BLaER1 (cell line): ENCODE results near the gene HMX1.

Experiments used
- H3K27ac ChIP-seq: shearing (Covaris generic); formaldehyde crosslinking; 2 replicates; pipeline ENCODE4 v1.8.1; 2022
- H3K27me3 ChIP-seq: shearing (Covaris generic); formaldehyde crosslinking; 2 replicates; pipeline ENCODE4 v1.8.1; 2022
- H3K36me3 ChIP-seq: shearing (Covaris generic); formaldehyde crosslinking; 2 replicates; pipeline ENCODE4 v1.8.1; 2022
- H3K4me1 ChIP-seq: shearing (Covaris generic); formaldehyde crosslinking; 2 replicates; pipeline ENCODE4 v1.8.1; 2022
- H3K4me2 ChIP-seq: shearing (Covaris generic); formaldehyde crosslinking; 2 replicates; pipeline ENCODE4 v1.8.1; 2022
- H3K4me3 ChIP-seq: shearing (Covaris generic); formaldehyde crosslinking; 2 replicates; pipeline ENCODE4 v1.8.1; 2022
- H3K9ac ChIP-seq: shearing (Covaris generic); formaldehyde crosslinking; 2 replicates; pipeline ENCODE4 v1.8.1; 2022
- H3K9me3 ChIP-seq: shearing (Covaris generic); formaldehyde crosslinking; 2 replicates; pipeline ENCODE4 v1.8.1; 2022
- H4K20me1 ChIP-seq: shearing (Covaris generic); formaldehyde crosslinking; 2 replicates; pipeline ENCODE4 v1.8.1; 2022
- Cebpa-rat ChIP-seq: shearing (Covaris generic); IDR thresholded peaks from 2 replicates; pipeline ENCODE4 v1.8.1; 2022

HMX1 gene

DNA sequence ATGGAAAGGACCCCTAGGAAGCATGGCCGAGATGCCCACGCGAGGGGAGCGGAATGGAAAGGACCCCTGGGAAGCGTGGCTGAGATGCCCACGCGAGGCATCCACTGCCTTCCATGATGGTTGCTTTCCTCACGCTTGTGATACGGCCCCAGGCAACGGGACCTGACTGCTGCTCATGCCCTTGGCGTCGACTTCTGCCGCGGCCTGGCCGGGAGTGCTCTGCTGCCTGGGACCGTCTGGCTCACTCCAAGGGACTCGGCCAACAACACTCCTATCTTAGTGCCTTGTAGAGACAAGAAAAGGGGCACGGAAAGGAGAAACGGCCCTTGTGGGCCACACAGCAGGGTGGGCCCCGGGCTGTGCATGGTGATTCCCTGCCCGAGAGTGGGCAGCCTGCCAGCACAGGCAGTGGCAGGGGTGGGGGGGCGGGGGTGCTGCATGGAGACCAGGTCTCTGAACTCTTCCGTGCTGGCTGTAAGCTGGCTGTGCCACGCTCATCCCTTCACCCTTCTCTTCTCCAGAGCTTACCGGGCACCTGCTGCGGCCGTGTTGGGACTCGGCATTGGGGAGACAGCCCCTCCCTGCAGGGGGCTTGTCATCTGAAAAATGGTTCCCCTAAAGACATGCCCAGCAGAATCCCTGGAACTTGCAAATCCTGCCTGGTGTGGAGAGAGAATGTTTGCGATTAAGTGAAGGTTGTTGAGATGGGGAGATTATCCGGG is 38.6 kb upstream of the HMX1 start:
- no peak overlapping the region for H3K4me2 ChIP-seq
- H3K9me3 ChIP-seq, result no peaks in the 10 kb centered on the region
- no peak for TF ChIP-seq Cebpa-rat
- no peaks in the 10 kb centered on the region for H3K36me3 ChIP-seq
- peaks cover 39% of the 10 kb centered on the region for H3K4me1 ChIP-seq
- no peaks in the 10 kb centered on the region for H3K27me3 ChIP-seq
- H3K27ac ChIP-seq, result no peak overlapping the region
- H4K20me1 ChIP-seq, result no peaks in the 10 kb centered on the region
- no peak overlapping the region for H3K4me3 ChIP-seq
- H3K9ac ChIP-seq, result no peak overlapping the region

DNA sequence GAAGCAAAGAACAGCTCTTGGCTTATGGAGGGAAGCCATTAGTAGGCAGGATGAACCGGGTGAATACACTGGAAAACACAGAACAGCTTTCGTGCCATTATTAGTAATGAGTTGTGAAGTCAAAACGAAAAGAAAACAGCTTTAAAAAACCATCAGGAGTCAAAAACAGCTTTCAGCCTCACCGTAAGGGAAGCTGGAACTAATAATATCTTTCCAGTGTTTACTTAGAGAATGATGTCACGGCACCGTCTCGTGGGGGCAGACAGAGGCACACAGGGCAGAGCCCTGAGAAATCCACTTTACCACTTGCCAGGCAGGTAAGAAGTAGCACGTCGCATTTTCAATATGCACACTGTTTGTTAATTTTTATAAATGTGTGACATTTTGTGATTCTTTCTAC is 37.9 kb upstream of the HMX1 start:
- no peaks in the 10 kb centered on the region for H3K36me3 ChIP-seq
- H3K9me3 ChIP-seq, result no peaks in the 10 kb centered on the region
- TF ChIP-seq Cebpa-rat, result no peak
- no peaks in the 10 kb centered on the region for H4K20me1 ChIP-seq
- no peak overlapping the region for H3K27ac ChIP-seq
- H3K9ac ChIP-seq, result no peak overlapping the region
- H3K27me3 ChIP-seq, result no peaks in the 10 kb centered on the region
- H3K4me2 ChIP-seq, result peak overlapping the region; percentile 37
- H3K4me1 ChIP-seq, result peaks cover 35% of the 10 kb centered on the region
- H3K4me3 ChIP-seq, result no peak overlapping the region

GRCh38 chr4:8908206-8908893 is 36.7 kb upstream of the HMX1 start:
- Histone ChIP-seq H3K27ac (no peak overlapping the region), H3K9ac (no peak overlapping the region), H3K36me3 (no peaks in the 10 kb centered on the region), H3K4me3 (no peak overlapping the region), H3K4me1 (peaks cover 35% of the 10 kb centered on the region), H3K27me3 (no peaks in the 10 kb centered on the region), H3K4me2 (0 out of 2 replicates have a peak overlapping the region, but pooled peaks have one; percentile 37), H3K9me3 (peaks cover under 1% of the 10 kb centered on the region; the same call in 1 of the 2 replicates), H4K20me1 (no peaks in the 10 kb centered on the region)
- TF ChIP-seq Cebpa-rat, result no peak

DNA sequence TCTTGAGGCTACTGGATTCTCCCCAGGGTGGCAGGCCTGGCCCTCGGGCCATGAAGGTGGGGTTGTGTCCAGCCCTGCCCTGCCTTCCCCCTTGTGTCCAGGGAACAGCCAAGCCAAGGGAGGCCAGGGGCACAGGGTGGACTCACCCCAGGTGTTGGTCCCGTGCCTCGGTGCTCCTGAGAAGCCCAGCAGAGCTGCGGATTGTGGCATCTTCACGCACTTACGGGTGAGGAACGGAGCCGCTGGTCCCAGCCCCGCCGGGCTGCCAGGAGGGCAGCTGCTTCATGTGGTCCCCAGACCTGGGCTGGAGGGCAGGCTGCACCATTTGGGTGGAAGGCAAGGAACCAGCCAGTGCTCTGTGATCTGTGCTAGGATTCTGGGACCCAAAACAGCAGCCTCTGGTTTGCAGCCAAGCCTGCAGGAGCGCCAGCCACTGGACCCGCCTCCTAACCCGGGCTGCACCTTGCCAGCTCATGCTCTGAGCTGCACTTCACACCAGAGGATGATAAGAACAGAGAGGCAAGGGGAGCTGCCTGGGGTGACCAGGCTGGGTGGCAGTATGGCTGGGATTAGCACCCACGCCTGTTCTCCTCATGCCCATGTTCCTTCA is 36.1 kb upstream of the HMX1 start:
- H3K27me3 ChIP-seq, result no peaks in the 10 kb centered on the region
- no peaks in the 10 kb centered on the region for H3K36me3 ChIP-seq
- peaks cover 35% of the 10 kb centered on the region for H3K4me1 ChIP-seq
- H3K4me3 ChIP-seq, result no peak overlapping the region
- no peak for TF ChIP-seq Cebpa-rat
- H4K20me1 ChIP-seq, result no peaks in the 10 kb centered on the region
- H3K9ac ChIP-seq, result no peak overlapping the region
- peak overlapping the region; percentile 83; the same call in 1 of the 2 replicates for H3K4me2 ChIP-seq
- H3K27ac ChIP-seq, result no peak overlapping the region
- H3K9me3 ChIP-seq, result peaks cover 7% of the 10 kb centered on the region

DNA sequence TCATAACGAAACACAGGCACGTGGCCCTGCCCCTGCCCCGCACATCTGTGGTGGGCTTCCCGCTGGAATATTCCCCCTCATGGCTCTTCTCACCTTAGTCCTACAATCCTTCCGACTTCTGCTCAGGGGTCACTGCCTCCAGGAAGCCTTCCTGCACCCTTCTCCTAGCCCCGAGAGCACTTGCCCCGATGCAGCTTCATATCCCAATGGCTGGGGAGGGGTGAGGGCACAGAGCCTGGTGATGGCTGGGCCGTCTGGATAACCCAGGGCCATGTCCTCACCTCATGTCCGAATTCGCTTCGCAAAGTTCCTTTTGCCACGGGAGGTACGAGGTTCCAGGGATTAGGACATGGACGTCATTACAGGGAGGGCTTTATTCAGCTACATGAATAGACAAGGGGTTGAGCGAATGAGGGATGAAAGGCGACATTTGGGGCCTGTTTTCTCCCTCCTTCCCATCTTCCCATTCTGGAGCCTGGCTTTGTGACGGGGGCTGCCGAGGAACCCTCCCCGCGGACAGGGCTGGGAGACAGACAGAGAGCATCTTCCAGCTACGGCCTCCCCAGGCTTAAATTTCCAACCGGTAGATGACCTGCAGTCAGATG is 35.5 kb upstream of the HMX1 start:
- H3K9ac ChIP-seq, result no peak overlapping the region
- no peaks in the 10 kb centered on the region for H3K36me3 ChIP-seq
- H3K9me3 ChIP-seq, result peaks cover 13% of the 10 kb centered on the region
- no peaks in the 10 kb centered on the region for H3K27me3 ChIP-seq
- H4K20me1 ChIP-seq, result no peaks in the 10 kb centered on the region
- TF ChIP-seq Cebpa-rat, result no peak
- peaks cover 35% of the 10 kb centered on the region for H3K4me1 ChIP-seq
- no peak overlapping the region for H3K27ac ChIP-seq
- H3K4me3 ChIP-seq, result no peak overlapping the region
- H3K4me2 ChIP-seq, result peak overlapping the region; percentile 83

DNA sequence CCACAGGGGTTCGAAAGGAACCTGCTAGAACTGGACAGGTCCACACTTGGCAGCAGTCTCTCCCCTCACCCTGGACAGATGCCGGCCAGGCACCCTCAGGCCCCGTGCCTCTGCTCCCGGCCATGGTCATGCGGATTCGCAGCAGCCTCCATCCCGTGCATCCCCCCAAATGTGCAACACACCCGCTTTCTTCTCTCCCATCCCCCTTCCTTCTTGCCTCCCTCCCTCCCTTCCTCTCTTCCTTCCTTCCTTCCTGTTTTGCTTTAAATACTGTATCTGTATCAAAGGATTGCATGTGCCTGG is 35.0 kb upstream of the HMX1 start:
- Histone ChIP-seq H3K27me3 (no peaks in the 10 kb centered on the region), H3K9me3 (peaks cover 18% of the 10 kb centered on the region), H3K36me3 (no peaks in the 10 kb centered on the region), H3K4me3 (no peak overlapping the region), H3K9ac (no peak overlapping the region), H3K4me2 (peak overlapping the region; percentile 83), H3K27ac (no peak overlapping the region), H4K20me1 (no peaks in the 10 kb centered on the region), H3K4me1 (peaks cover 35% of the 10 kb centered on the region)
- TF ChIP-seq Cebpa-rat, result no peak

DNA sequence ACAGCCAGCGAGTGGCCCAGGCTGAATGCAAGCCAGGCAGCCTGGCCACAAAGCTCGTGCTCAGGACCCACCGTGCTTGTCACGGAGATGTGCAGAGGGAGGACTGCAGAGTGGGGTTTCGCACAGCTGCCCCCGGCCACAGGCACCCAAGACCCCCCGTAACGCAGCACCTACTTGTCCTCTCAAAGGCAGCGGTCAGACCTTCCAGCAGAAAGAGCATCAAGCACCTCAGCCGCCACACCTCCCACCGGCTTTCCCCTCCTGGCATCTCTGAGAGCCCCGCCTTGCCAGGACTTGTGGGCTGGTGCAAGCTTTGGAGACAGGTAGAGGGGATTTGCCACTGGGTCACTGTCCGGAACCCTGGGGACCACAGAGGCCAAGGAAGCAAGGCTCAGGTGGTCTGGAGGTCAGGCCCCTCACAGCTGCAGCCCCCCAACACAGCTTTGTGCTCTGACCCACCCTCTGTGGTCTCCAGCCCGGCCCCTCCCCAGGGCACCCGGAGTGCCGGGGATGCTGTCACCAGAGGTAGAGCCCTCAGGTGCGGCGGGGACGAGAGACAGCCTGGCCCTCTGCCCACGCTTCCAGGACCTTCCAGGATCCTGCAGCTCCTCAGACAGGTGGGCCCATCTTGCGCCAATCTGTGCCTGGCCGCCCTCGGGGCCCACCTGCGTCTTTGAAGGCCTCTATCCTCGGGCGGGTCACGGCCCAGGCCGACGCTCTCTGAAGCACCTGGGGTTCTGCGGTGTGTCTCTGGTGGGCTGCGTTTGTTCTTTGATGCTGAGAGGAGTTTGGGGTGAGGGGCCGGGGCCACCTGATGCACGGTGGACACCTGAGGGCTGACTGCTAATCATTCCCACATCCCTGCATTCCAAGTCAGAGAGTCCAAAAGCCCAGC is 34.4 kb upstream of the HMX1 start:
- Histone ChIP-seq H3K4me1 (peaks cover 35% of the 10 kb centered on the region), H3K4me3 (no peak overlapping the region), H3K27ac (no peak overlapping the region), H4K20me1 (no peaks in the 10 kb centered on the region), H3K27me3 (no peaks in the 10 kb centered on the region), H3K9me3 (peaks cover 24% of the 10 kb centered on the region), H3K36me3 (no peaks in the 10 kb centered on the region), H3K4me2 (peak overlapping the region; percentile 83), H3K9ac (no peak overlapping the region)
- no peak for TF ChIP-seq Cebpa-rat

DNA sequence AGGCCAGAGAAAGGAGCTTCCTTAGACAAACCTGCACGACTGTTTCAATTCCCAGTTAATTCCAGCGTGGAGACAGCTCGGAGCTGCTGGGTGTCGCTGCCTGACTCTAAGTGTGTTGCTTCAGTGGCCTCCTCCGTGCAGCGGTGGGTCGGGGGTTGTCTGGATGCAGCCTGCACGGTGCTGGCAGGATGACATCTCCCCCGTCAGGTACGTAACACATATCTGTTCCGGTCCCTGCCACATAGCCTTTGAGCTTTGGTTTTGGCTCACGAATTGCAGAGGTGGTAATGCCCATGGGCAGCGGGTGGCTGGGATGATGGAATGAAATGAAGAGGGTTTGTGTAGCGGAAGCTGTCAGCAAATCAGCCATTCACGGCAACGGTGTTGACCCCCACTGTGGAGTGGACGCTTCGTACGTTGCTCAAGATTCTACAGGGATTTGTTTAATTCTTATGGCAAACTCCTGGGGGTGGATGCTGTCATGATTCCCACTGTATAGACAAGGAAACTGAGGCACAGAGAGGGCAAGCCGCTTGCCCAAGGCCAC is 33.7 kb upstream of the HMX1 start:
- Histone ChIP-seq H4K20me1 (no peaks in the 10 kb centered on the region), H3K27me3 (no peaks in the 10 kb centered on the region)
- no peak for TF ChIP-seq Cebpa-rat

DNA sequence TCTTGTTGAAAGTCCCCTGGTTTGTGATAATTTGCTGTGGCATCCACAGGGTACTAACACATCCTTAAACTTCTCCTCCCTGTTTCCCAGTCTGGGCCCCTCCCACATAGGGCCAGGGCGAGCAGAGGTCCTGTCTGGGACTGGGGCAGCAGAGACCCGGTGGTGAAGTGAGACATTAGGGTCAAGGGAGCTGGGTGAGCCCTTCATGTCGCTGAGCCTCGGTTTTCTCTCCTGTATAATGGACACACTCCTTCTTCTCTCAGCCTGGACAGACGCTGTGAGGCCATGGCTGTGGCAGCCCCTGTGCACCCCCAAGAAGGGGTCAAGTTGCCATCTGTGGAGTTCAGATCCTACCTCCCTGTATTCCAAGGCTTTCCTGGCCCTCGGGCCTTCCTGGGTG is 33.0 kb upstream of the HMX1 start:
- TF ChIP-seq Cebpa-rat, result no peak
- no peak overlapping the region for H3K9ac ChIP-seq

More for the DNA sequence above, 33.7 kb upstream of the HMX1 start:
- Histone ChIP-seq H3K27ac (no peak overlapping the region), H3K9ac (no peak overlapping the region), H3K4me2 (no peak overlapping the region), H3K9me3 (peaks cover 31% of the 10 kb centered on the region), H3K4me3 (no peak overlapping the region), H3K4me1 (peaks cover 35% of the 10 kb centered on the region), H3K36me3 (no peaks in the 10 kb centered on the region)

More for the DNA sequence above, 33.0 kb upstream of the HMX1 start:
- Histone ChIP-seq H3K36me3 (no peaks in the 10 kb centered on the region), H3K27ac (no peak overlapping the region), H3K4me1 (peaks cover 34% of the 10 kb centered on the region), H3K27me3 (no peaks in the 10 kb centered on the region), H3K4me3 (no peak overlapping the region), H4K20me1 (no peaks in the 10 kb centered on the region), H3K4me2 (no peak overlapping the region), H3K9me3 (peaks cover 35% of the 10 kb centered on the region)
